H1 (cell line): Measurements from ENCODE around the gene FAM171A1. TPM values are rescaled to one million over a fixed set of nuclear protein-coding genes. Genes with fewer than 3 reads are reported as not detected.

Experiments
- polyA plus RNA-seq, 7 experiments: library from polyadenylated mRNA; depleted of rRNA in 3 of 7; stranded (reverse) in 5 of 7; unstranded in 2 of 7; fragments of >200 nt in 5 of 7; fragments of 200-250 nt in 2 of 7; gene quantifications; 1 replicate in 5 of 7; 2 replicates in 1 of 7; 4 replicates in 1 of 7; pipeline versions ENCODE4 v1.2.1 to v1.2.3, GENCODE V29; 2011 to 2013; ENCODE audit warnings: missing spikeins in 2 of 7, mixed read lengths in 2 of 7
- total RNA-seq: library from RNA; stranded (reverse); fragmentation: NEBNext Ultra II Directional; extraction: Animal tissue kit (Norgen Biotek cat#: 25700); gene quantifications from 2 replicates; pipeline ENCODE4 v1.2.1, GENCODE V29; 2021
- TF ChIP-seq, protein P1 (sequence below): IDR thresholded peaks from 2 replicates; pipeline ENCODE4 v1.6.1; 2012; ENCODE audit warnings: low read length, inconsistent platforms

FAM171A1 gene
- total and polyA plus RNA-seq, 2 of the 8 experiments (the other 6 are each of a cell fraction or from before 2014, with no cell fraction given): 26.6 to 42.1 TPM

DNA sequence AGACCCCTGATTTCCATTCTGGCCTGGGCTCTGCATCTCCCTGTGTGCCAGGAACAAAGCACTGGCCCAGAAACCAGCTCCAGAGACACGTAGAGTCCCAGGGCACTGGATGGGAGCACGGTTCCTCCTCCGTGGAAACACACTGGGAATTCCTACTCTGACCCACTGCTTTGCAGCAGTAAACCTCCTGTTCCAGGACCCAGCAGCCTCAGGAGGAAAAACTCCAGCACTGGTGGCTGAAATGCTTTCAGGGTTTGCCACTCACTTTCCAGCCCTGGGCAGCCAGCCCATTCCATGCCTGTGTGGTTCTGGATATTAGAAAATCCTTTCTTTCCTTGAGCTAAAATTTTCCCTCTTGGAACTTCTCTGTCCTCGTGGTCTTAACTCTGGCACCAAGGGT, 58.0 kb downstream of the FAM171A1 start (continued):
- TF ChIP-seq, protein P1, sequence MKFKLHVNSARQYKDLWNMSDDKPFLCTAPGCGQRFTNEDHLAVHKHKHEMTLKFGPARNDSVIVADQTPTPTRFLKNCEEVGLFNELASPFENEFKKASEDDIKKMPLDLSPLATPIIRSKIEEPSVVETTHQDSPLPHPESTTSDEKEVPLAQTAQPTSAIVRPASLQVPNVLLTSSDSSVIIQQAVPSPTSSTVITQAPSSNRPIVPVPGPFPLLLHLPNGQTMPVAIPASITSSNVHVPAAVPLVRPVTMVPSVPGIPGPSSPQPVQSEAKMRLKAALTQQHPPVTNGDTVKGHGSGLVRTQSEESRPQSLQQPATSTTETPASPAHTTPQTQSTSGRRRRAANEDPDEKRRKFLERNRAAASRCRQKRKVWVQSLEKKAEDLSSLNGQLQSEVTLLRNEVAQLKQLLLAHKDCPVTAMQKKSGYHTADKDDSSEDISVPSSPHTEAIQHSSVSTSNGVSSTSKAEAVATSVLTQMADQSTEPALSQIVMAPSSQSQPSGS: no peak
